OCI-M2 (cell line): ENCODE data around the gene GLB1L.

Experiments used
- DNase-seq: peaks from one replicate; lab custom pipeline; 2025; ENCODE audit not compliant: unreplicated experiment; lab: John Stamatoyannopoulos, UW

The GLB1L gene

GRCh38 chr2:219253753-219254589 is 8.7 kb upstream of the GLB1L start, which contains the start of gene TUBA4A:
TSS of gene TUBA4A (minus strand) at chr2:219253918. CDS start at chr2:219253858, 60 bp downstream.
- peak; percentile 29 for DNase-seq

GRCh38 chr2:219252900-219253752 is 7.9 kb upstream of the GLB1L start, which contains the start of gene TUBA4B:
TSS of gene TUBA4B (plus strand) at chr2:219253243. CDS start at chr2:219253408, 165 bp downstream.
- no peak for DNase-seq

GRCh38 chr2:219252570-219252899 is 7.3 kb upstream of the GLB1L start:
- DNase-seq, result no peak

GRCh38 chr2:219252084-219252483 is 6.8 kb upstream of the GLB1L start:
- DNase-seq, result no peak

GRCh38 chr2:219251656-219252055 is 6.4 kb upstream of the GLB1L start:
- no peak for DNase-seq

GRCh38 chr2:219250049-219250781 is 5.0 kb upstream of the GLB1L start:
- no peak for DNase-seq

GRCh38 chr2:219249203-219249980 is 4.1 kb upstream of the GLB1L start:
- DNase-seq, result no peak

GRCh38 chr2:219248845-219249202 is 3.6 kb upstream of the GLB1L start:
- DNase-seq, result no peak

- no peak for DNase-seq
These were observed 2.7 kb upstream of the GLB1L start for GRCh38 chr2:219247678-219248642.

- no peak for DNase-seq
These were observed 1.3 kb upstream of the GLB1L start for GRCh38 chr2:219246559-219246958.

- no peak for DNase-seq
These were observed 621 bp upstream of the GLB1L start for GRCh38 chr2:219245899-219246230.

GRCh38 chr2:219244789-219245147 is 476 bp downstream of the GLB1L start:
- no peak for DNase-seq

GRCh38 chr2:219243291-219243761 is 1.9 kb downstream of the GLB1L start:
- DNase-seq, result no peak

- no peak for DNase-seq
These were observed 10.9 kb downstream of the GLB1L start for GRCh38 chr2:219234331-219234730.

GRCh38 chr2:219230059-219230540 is 15.1 kb downstream of the GLB1L start:
- peak; percentile 5 for DNase-seq

- DNase-seq, result peak; percentile 94
These were observed 15.8 kb downstream of the GLB1L start, which contains the start of the genes ANKZF1 and ATG9A for GRCh38 chr2:219229305-219230058. TSS of gene ANKZF1 (plus strand) at chr2:219229806. CDS start at chr2:219230258, 452 bp downstream. TSS of gene ATG9A (minus strand) at chr2:219229636. CDS start at chr2:219228024, 1,612 bp downstream.

GRCh38 chr2:219228911-219229304 is 16.3 kb downstream of the GLB1L start:
- DNase-seq, result no peak
